Measurements from ENCODE around the gene MLXIP.

DNA sequence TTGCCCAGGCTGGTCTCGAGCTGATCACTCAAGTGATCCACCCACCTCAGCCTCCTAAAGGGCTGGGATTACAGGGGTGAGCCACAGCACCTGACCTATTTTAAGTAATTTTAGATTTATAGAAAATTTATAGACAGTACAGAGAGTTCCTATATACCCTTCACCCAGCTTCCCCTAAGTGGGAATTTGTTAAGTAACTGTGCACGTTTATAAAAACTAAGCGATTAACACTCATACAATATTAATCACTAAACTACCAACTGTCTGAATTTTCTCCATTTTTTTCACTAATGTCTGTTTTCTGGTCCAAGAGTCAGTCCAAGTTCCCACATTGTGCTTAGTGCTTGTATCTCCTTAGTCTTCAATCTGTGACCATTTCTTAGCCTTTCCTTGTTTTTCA, 89.9 kb downstream of the MLXIP start:
- no peak for TF ChIP-seq EZH2 (IDR thresholded peaks at IDR 0.05; ENCODE audit: insufficient read depth, poor library complexity, severe bottlenecking)
- no peak for TF ChIP-seq EZH2phosphoT487 (IDR thresholded peaks at IDR 0.05; ENCODE audit: insufficient read depth, low read depth)

Measured in GM23248 (cell line).